A549 treated with dexamethasone at 1 μM for 4 hours (cell line): ENCODE results near the gene GALNT18. TPM values are rescaled to one million over a fixed set of nuclear protein-coding genes. Genes with fewer than 3 reads are reported as not detected.

ENCODE experiments used
- total RNA-seq: library from RNA; stranded (reverse); fragments of 200-300 nt; extraction: Qiagen RNA extraction; gene quantifications from 5 replicates; pipeline ENCODE4 v1.2.3, GENCODE V29; 2022

GALNT18 gene
- 29.1 to 34.2 TPM (median 31.1 TPM) in 5 replicates for total RNA-seq

DNA sequence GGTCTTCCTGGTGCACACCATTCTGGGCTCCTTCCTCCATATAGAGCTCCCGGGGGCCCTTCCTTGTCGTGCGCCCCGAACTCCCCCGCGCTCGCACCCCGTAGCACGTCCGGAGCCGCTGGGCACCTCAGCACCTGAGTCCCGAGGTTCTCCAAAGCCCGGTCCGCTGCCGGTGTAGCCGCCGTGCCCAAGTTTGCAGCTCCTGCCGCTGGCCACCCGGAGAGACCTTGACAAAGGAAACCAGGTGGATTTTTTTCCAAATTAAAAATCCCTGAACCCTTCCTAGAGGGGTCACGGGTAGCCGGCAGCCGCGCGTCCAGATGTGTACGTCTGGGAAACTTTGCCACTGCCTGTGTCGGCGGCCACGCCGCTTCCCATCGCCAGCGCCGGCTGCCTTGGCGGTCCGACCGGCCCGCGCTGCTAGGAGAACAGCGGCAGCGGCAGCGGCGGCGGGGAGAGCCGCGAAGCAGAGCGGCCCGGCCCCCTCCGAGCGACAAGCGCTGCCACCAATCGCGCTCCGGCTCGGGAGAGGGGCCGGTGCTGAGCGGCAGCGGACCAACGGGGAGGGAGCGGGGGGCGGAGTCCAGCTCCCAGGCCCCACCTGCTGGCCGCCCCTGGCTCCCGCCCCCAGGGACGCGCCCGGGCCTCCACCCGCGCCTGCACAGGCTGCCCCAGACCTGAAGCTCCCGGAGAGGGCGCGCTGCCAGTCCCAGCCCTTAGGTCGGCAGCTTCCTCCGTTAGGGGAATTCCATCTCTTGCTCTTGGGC is at the start of gene GALNT18:
Gene GALNT18, minus strand, starts transcription at position 433 of the 767 bp plus-strand sequence.

DNA sequence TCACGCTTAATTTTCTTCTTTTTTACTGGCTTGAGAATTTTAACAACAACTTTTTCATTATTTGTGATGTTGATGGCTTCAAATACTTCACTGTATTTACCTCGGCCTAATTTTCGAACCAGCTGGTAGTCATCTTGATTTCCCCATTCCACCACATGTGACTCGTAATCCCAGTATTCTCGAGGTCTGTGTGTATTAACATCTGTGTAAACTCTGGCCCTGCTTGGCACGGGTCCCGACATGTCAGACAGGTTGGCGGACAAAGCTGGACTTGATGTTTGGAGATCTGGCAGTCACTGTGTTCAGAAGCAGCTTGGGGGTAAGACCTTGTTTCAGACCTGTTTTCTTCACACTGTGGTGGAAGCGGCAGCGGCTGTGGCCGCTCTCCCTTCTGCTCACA is 268.9 kb downstream of the GALNT18 start, which contains the start of gene CSNK2A3:
Gene CSNK2A3, minus strand, starts transcription at position 373 of the 400 bp plus-strand sequence. Its CDS starts 131 bp downstream, at position 242.

Other genes starting within 250 kb of the GALNT18 start
- gene USP47, start 220.0 kb upstream of the GALNT18 start, total RNA-seq, result 26.2 to 36.2 TPM (median 32.8 TPM) in 5 replicates